Measurements from ENCODE around the gene PHETA1.
"Not testable (repeated sequence)": the region's sequence is repeated elsewhere in the genome, so short reads cannot be mapped to it uniquely, and the experiment has no call there.

Gene PHETA1

GRCh38 chr12:111347891-111348644, 20.8 kb downstream of the PHETA1 start:
- no peak for DNase-seq

- no peak for DNase-seq
These were observed 24.5 kb downstream of the PHETA1 start for GRCh38 chr12:111344254-111344875.

GRCh38 chr12:111343181-111343580, 25.7 kb downstream of the PHETA1 start:
- no peak for DNase-seq

GRCh38 chr12:111342376-111342775, 26.5 kb downstream of the PHETA1 start:
- DNase-seq, result no peak

- no peak for DNase-seq
These were observed 27.3 kb downstream of the PHETA1 start for GRCh38 chr12:111341426-111342065.

GRCh38 chr12:111340680-111341079, 28.2 kb downstream of the PHETA1 start:
- DNase-seq, result not testable (repeated sequence)

- no peak for DNase-seq
These were observed 28.7 kb downstream of the PHETA1 start for GRCh38 chr12:111340231-111340630.

- DNase-seq, result no peak
These were observed 29.5 kb downstream of the PHETA1 start for GRCh38 chr12:111339321-111339938.

GRCh38 chr12:111338096-111338495, 30.8 kb downstream of the PHETA1 start:
- no peak for DNase-seq

GRCh38 chr12:111337371-111337770, 31.5 kb downstream of the PHETA1 start:
- DNase-seq, result no peak

- DNase-seq, result not testable (repeated sequence)
These were observed 32.5 kb downstream of the PHETA1 start for GRCh38 chr12:111336411-111336810.

- DNase-seq, result no peak
These were observed 33.1 kb downstream of the PHETA1 start for GRCh38 chr12:111335811-111336210.

GRCh38 chr12:111335301-111335700, 33.6 kb downstream of the PHETA1 start:
- not testable (repeated sequence) for DNase-seq

- no peak for DNase-seq
These were observed 34.4 kb downstream of the PHETA1 start for GRCh38 chr12:111334393-111334915.

GRCh38 chr12:111330800-111331752, 37.8 kb downstream of the PHETA1 start:
- DNase-seq, result peak; percentile 36

GRCh38 chr12:111328138-111328537, 40.8 kb downstream of the PHETA1 start:
- DNase-seq, result no peak

- no peak for DNase-seq
These were observed 41.4 kb downstream of the PHETA1 start for GRCh38 chr12:111327474-111327873.

GRCh38 chr12:111322336-111323250, 46.3 kb downstream of the PHETA1 start:
- DNase-seq, result no peak

- DNase-seq, result no peak
These were observed 47.6 kb downstream of the PHETA1 start for GRCh38 chr12:111321317-111321716.

GRCh38 chr12:111320258-111321050, 48.4 kb downstream of the PHETA1 start:
- DNase-seq, result no peak
